GM12865 (cell line): ENCODE measurements around the gene SUGP2.
"Not testable (repeated sequence)": the region's sequence is repeated elsewhere in the genome, so short reads cannot be mapped to it uniquely, and the experiment has no call there.

Source experiments
- DNase-seq: peaks from one replicate; pipeline ENCODE4 v3.0.0; 2010; ENCODE audit warnings: low read depth
- H3K4me3 ChIP-seq: 2 replicates; pipeline ENCODE4 v1.5.1; 2011; ENCODE audit warnings: mild to moderate bottlenecking, low read depth, low read length, control low read depth
- TF ChIP-seq, protein P1 (sequence below): IDR thresholded peaks from 2 replicates; pipeline ENCODE4 v1.5.1; 2011; ENCODE audit warnings: low read length, control low read depth, low read depth, inconsistent platforms; ENCODE audit not compliant: insufficient read depth; ENCODE audit errors: missing control alignments

Gene SUGP2

GRCh38 chr19:19032420-19033175, 719 bp downstream of the SUGP2 start:
- TF ChIP-seq, protein P1, sequence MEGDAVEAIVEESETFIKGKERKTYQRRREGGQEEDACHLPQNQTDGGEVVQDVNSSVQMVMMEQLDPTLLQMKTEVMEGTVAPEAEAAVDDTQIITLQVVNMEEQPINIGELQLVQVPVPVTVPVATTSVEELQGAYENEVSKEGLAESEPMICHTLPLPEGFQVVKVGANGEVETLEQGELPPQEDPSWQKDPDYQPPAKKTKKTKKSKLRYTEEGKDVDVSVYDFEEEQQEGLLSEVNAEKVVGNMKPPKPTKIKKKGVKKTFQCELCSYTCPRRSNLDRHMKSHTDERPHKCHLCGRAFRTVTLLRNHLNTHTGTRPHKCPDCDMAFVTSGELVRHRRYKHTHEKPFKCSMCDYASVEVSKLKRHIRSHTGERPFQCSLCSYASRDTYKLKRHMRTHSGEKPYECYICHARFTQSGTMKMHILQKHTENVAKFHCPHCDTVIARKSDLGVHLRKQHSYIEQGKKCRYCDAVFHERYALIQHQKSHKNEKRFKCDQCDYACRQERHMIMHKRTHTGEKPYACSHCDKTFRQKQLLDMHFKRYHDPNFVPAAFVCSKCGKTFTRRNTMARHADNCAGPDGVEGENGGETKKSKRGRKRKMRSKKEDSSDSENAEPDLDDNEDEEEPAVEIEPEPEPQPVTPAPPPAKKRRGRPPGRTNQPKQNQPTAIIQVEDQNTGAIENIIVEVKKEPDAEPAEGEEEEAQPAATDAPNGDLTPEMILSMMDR: no peak

GRCh38 chr19:19031891-19032290, 1.4 kb downstream of the SUGP2 start:
- DNase-seq: no peak
- TF ChIP-seq, protein P1: no peak
- peak overlapping the region; percentile 100 for H3K4me3 ChIP-seq

More at GRCh38 chr19:19032420-19033175, 719 bp downstream of the SUGP2 start:
- peak; percentile 95 for DNase-seq
- H3K4me3 ChIP-seq: peak overlapping the region; percentile 100

DNA sequence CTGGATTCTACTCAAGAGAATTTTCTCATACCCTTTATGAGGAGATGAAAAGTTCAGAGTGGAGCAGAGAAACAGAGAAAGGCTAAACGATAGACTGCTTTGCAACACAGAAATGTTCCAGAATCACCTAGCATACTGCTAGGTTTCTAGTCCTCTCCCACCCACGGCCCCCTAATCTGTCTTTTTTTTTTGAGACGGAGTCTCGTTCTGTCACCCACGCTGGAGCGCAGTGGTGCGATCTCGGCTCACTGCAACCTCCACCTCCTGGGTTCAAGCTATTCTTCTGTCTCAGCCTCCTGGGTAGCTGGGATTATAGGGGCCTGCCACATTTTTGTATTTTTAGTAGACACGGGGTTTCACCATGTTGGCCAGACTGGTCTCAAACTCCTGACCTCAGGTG, 4.8 kb downstream of the SUGP2 start:
- TF ChIP-seq, protein P1: no peak
- no peak overlapping the region for H3K4me3 ChIP-seq
- no peak for DNase-seq

DNA sequence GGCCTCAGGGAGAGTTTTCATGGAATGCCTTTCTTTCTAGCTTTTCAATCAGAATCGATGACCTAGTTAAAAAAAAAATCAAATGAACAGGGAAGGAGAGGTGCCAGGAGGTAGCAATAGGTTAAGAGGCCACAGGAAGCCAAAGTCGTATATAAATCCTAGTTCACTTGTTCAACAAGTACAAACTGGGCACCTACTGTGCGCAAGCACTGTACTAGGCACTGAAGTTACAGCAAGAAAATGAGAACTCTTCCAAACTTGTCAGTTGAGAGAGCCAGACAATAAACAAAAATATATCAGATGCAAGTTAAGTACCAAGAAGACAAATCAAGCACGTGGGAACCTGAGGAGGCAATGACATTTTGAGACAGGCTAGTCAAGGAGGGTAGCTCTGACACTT, 6.1 kb downstream of the SUGP2 start:
- DNase-seq: no peak
- TF ChIP-seq, protein P1: no peak
- no peak overlapping the region for H3K4me3 ChIP-seq

- H3K4me3 ChIP-seq: no peak overlapping the region
- no peak for DNase-seq
- TF ChIP-seq, protein P1: peak; percentile 8
These were observed 6.9 kb downstream of the SUGP2 start for GRCh38 chr19:19026299-19026971.

- DNase-seq: no peak
- H3K4me3 ChIP-seq: no peak overlapping the region
- TF ChIP-seq, protein P1: no peak
These were observed 7.5 kb downstream of the SUGP2 start for GRCh38 chr19:19025861-19026260.

- not testable (repeated sequence) for H3K4me3 ChIP-seq, DNase-seq
These were observed 9.9 kb downstream of the SUGP2 start for GRCh38 chr19:19023376-19023775.
